ENCODE data around the gene ANKDD1B. TPM values are rescaled to one million over a fixed set of nuclear protein-coding genes. Genes with fewer than 3 reads are reported as not detected.
"Not testable (repeated sequence)": the region's sequence is repeated elsewhere in the genome, so short reads cannot be mapped to it uniquely, and the experiment has no call there.

ANKDD1B gene
- total RNA-seq, 1 donor from 2014 or later: 0.39 TPM

DNA sequence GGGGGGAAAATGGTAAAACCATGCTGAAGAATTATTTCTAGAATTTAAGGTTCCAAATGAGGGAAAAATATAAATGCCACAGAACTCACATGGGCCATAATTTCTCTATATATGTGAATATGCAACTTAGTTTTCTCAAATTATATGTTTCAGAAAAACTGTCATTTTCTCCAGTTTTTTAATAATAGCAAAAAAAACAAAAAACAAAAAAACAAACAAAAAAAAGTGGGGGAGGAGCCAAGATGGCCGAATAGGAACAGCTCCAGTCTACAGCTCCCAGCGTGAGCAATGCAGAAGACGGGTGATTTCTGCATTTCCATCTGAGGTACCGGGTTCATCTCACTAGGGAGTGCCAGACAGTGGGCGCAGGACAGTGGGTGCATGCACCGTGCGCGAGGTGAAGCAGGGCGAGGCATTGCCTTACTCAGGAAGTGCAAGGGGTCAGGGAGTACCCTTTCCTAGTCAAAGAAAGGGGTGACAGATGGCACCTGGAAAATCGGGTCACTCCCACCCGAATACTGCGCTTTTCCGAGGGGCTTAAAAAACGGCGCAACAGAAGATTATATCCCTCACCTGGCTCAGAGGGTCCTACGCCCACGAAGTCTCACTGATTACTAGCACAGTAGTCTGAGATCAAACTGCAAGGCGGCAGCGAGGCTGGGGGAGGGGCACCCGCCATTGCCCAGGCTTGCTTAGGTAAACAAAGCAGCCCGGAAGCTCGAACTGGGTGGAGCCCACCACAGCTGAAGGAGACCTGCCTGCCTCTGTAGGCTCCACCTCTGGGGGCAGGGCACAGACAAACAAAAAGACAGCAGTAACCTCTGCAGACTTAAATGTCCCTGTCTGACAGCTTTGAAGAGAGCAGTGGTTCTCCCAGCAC lies 84.5 kb downstream of the ANKDD1B start:
- intact Hi-C loops (cut with micrococcal nuclease): not testable (repeated sequence)

DNA sequence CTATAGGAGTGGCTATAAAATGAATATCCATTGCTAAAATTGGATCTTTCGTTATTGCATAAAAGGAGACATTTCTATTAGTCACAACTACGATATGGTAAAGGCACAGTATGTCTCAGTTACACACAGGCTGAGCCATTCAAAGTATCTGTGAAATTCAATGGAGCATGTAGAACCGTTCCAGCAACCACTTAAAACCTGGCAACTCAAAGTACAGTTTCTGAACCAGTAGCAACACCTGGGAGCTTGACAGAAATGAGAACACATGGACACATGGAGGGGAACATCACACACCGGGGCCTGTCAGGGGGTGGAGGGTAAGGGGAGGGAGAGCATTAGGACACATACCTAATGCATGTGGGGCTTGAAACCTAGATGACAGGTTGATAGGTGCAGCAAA lies 90.6 kb downstream of the ANKDD1B start:
- intact Hi-C loops (cut with micrococcal nuclease): no loop called here

DNA sequence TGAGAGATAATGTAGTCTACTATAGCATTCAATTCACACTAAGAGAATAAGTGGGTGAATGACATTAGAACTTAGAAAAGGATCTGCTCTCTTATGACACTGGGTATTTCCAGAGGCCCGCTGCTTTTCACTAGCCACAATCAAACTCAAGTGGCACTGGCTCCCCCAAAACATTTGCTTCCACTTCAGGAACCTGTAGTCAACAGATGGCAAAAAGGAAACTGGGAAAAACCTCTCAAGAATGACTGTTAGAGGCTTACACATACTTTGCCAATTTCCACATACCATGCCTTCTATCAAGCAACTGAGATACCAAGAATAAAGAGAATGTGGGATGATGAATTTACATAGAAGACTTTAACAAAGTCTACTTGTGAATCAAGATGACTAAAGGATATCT lies 94.8 kb downstream of the ANKDD1B start:
- intact Hi-C loops (cut with micrococcal nuclease): no loop called here

DNA sequence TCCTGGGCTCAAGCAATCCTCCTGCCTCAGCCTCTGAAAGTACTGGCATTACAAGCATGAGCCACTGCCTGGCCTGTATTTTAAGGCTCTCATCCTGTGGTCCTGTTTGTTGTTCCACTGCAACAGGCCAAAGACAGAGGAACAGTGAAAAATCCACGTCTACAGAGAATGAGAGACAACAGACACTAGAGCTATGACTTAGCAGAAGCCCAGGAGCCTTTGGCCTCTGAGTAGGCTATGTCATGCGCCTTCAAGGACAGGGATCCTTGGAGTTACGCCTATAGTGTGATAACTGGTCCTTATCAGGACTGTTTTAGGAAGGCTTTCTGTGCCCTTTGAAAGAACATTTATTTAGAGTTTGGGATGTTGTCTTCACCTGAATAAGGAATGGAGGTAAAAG lies 95.5 kb downstream of the ANKDD1B start:
- intact Hi-C loops (cut with micrococcal nuclease): no loop called here

DNA sequence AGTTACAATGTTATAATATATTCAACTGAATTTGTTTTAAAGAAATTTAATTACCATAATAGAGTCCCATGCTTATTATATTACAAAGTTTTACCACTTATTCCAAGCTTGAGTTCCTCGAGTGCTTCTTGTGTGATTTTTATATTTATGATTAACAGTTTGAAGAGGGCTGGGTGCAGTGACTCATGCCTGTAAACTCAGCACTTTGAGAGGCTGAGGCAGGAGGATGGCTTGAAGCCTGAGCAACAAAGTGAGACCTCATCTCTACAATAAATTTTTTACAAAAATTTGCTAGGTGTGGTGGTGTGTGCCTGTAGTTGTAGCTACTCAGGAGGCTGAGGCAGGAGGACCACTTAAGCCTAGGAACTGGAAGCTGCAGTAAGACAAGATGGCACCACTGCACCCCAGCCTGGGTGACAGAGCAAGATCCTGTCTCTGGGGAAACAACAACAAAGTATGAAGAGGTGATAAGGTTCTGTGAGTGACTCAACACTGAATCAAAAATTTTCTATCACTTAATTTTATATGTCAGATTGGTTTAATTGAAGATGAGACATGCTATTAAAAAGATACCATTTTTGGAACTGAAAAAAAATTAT lies 96.8 kb downstream of the ANKDD1B start:
- intact Hi-C loops (cut with micrococcal nuclease): no loop called here

DNA sequence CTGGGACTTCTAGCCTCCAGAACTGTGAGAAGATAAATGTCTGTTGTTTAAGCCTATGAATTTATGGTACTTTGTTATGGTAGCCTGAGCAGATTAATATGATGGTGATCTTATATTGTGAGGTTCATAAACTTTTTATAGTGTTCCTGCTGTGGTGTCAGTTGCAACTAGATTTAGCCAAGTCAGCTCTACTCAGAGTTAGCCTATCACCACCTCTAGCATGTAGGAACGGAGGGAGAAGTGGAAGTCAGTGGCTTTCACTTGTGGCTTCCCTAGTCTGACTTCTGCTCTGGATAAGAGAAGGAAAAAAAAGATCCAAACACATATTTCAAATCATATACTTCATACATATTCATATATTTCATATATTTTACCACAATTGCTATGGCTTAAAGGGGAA lies 99.4 kb downstream of the ANKDD1B start:
- intact Hi-C loops (cut with micrococcal nuclease): loop anchor here (10.0 kb wide), 3 partner anchors 464 to 874 kb away; partner anchors contain the start of gene FAM169A

DNA sequence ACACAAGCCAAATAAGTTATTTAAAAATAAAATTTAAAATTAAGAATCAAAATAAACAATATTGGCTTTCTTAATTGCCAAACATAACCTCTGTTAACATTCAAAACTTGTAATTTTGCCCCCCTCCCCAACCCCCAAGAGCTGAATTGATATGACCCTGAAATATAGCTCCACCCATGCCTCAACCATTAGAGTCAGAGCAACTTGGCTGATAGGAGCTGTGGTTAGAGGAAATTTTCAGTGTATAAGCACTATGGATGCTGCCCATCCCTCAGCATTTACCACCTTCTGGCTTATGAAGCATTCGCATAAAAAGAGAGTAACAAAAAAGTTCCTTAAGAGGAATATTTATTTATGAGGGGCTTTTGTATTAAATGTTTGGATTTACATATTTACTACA lies 99.9 kb downstream of the ANKDD1B start:
- intact Hi-C loops (cut with micrococcal nuclease): loop anchor here (10.0 kb wide), 3 partner anchors 464 to 874 kb away; partner anchors contain the start of gene FAM169A

DNA sequence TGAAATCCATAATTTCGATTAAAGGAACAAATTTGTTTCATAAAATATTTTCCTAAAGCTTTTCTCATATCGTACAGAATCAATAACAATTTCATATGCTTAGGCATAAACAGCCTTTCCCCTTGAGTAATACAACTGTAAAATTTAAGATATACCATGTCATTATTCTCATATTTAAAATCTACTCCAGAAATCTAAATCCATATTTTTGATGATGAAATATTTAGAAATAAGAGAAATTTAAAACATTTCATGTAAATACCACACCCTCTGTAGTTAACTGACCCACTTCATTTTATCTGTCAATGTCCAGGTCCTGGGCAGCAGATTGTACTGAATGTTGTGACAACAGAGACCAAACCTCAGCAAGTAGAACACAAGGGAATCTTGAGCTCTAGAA lies 100.8 kb downstream of the ANKDD1B start:
- intact Hi-C loops (cut with micrococcal nuclease): loop anchor here (10.0 kb wide), 3 partner anchors 463 to 873 kb away; partner anchors contain the start of gene FAM169A

DNA sequence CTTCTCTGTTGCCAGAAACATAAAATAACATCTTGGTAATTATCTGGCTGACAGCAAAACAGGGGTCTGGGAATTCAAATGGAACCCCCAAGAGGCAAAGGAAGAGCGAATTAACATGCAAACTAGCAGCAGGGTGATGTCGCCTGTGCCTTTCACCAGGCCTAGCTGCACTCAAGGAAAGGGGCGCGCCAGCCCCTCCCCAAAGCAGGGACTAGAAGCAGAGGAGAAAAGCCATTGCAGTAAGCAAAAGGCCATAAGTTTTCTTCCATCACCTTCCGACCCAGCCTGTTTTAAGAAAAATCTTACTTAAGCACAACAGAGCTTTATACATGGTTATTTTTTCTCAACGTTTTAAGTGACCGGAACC lies 105.4 kb downstream of the ANKDD1B start:
- intact Hi-C loops (cut with micrococcal nuclease): loop anchor here (1.0 to 10.0 kb wide), 18 partner anchors 38 to 1314 kb away; partner anchors contain the start of genes AGGF1, CERT1, FAM169A and GCNT4

DNA sequence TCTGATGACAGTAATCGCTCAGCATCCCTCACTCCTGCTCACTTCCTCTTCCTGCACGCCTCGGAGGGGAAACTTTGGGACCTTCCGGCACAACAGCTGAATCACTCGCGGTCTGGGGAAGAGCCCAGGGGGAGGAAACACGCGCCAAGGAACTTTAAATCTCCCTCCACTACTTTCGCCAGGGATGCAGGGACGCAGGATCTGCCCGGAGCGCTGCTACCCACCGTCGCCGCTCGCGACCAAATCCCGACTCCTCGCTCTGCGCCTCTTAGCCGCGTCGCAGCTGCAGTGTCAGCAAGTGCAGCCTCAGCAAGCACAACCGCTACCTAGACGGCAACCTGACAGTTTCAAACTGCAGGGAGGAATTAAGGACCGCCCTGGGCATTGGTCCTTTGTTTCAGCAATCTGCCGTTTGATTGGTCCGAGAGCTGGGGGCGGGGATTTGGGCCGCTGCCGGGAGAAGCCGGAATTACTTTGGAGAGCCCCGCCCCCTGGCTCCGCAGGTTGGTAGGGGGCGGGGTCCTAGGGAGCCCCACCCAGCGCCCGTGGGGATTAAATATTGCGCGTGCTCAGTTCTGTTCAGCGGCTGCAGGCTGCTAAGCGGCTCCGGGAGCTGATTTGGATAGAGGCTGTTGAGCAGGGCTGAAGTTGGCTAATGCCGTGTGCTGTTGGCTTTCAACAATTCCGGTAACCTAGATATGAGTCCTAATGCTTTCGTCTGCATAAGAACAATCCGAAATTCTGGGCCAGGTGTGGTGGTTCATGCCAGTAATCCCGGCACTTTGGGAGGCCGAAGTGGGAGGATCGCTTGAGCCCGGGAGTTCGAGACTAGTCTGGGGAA lies 106.0 kb downstream of the ANKDD1B start, which contains the start of gene POC5:
TSS of gene POC5 (minus strand) at position 356 of the 841 bp plus-strand sequence. CDS start 4,500 bp downstream, outside the sequence.
- intact Hi-C loops (cut with micrococcal nuclease): loop anchor here (1.0 to 10.0 kb wide), 18 partner anchors 39 to 1313 kb away; partner anchors contain the start of genes AGGF1, CERT1, FAM169A and GCNT4

DNA sequence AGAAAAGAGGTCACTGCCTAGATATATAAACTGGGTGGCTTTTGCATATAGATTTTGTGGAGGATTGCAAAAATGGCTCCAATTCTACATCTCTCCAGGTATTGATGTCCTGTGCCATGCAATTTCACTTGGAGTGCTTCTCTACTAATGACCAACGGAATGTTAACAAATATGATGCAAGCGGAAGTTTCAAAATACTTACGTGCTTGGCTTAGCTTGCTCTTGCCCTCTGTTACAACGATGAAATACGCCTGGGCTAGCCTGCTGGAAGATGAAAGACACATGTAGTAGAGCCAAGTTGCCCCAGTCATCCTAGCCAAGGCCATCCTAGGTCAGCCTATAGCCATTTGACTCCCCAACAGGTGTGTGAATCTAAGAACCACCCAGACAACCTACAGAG lies 109.6 kb downstream of the ANKDD1B start:
- intact Hi-C loops (cut with micrococcal nuclease): no loop called here

Other genes with a start within 250 kb of the ANKDD1B start
- gene CERT1, start 99.8 kb upstream of the ANKDD1B start, total RNA-seq: 36.4 TPM in 2 replicates
- gene POLK, start 99.6 kb upstream of the ANKDD1B start, total RNA-seq: 34.5 and 35.6 TPM in 2 replicates
- 20.6 and 20.8 TPM in 2 replicates for gene POC5, start 106.0 kb downstream of the ANKDD1B start, total RNA-seq